Mucosa of descending colon (tissue), 3 donors: Measurements from ENCODE around the gene RAB1B. TPM values are rescaled to one million over a fixed set of nuclear protein-coding genes. Genes with fewer than 3 reads are reported as not detected.

Experiments used
- ATAC-seq: fragments of 200-7000 bp; cut with Tn5 transposase; one replicate; pipeline ENCODE4 v1.9.1; 2020; ENCODE audit warnings: mild to moderate bottlenecking, moderate library complexity
- DNase-seq, 3 donors: peaks; one replicate each; pipeline ENCODE4 v3.0.0-alpha.2; 2020
- H3K36me3 ChIP-seq: fragments of 200-600 bp; one replicate; pipeline ENCODE4 v1.8.0; 2021; ENCODE audit warnings: low read depth, mild to moderate bottlenecking
- H3K4me1 ChIP-seq: fragments of 200-600 bp; one replicate; pipeline ENCODE4 v1.8.0; 2021; ENCODE audit warnings: low read depth, mild to moderate bottlenecking
- H3K4me3 ChIP-seq: fragments of 200-600 bp; one replicate; pipeline ENCODE4 v1.8.0; 2021; ENCODE audit warnings: mild to moderate bottlenecking
- H3K9me3 ChIP-seq: fragments of 200-600 bp; one replicate; pipeline ENCODE4 v1.8.0; 2021; ENCODE audit warnings: mild to moderate bottlenecking
- CTCF ChIP-seq: fragments of 200-600 bp; IDR thresholded peaks from one replicate; pipeline ENCODE4 v1.8.0; 2022; ENCODE audit warnings: antibody characterized with exemption, mild to moderate bottlenecking
- intact Hi-C, 2 donors: fragments of 100-400 bp; cut with DNase I in 1 of 2; cut with micrococcal nuclease in 1 of 2; formaldehyde crosslinking; loops; one replicate each; pipeline versions ENCODE4 v1.11.0 to v1.11.1; 2022; cut with DNase I, micrococcal nuclease
- total RNA-seq, 3 donors: library from RNA; stranded (reverse); fragmentation: NEBNext Ultra II Directional in 2 of 3; extraction: Animal tissue kit (Norgen Biotek cat#: 25700) in 2 of 3; gene quantifications; one replicate each; pipeline versions ENCODE4 v1.2.1 to v1.2.4, GENCODE V29; 2021 to 2023
- donor health status: DM: no; HTN: no; CAD: no; lungs with moderate emphysema.
- donor health status: DM: no; HTN: no; CAD: no.
- donor health status: DM: no; HTN: yes; CAD: no.

RAB1B gene
- total RNA-seq, 3 donors from 2014 or later: 154 to 210 (median 191) TPM

GRCh38 chr11:66326261-66327111, 58.0 kb downstream of the RAB1B start:
- Histone ChIP-seq H3K4me3 (no peak overlapping the region), H3K4me1 (peaks cover 11% of the 10 kb centered on the region), H3K36me3 (no peaks in the 10 kb centered on the region), H3K9me3 (no peaks in the 10 kb centered on the region)
- intact Hi-C loops: no loop called here
- no peak for TF ChIP-seq CTCF
- ATAC-seq (peak; percentile 3), DNase-seq (peak in 2 of 3 donors; percentile 43 to 71)

Other genes starting within 250 kb of the RAB1B start
- not detected for gene CATSPER1, start 242.2 kb upstream of the RAB1B start, total RNA-seq
- gene GAL3ST3, start 219.5 kb upstream of the RAB1B start, total RNA-seq: not detected
- 100 to 1,000 TPM; 116 to 143 (median 135) TPM for gene SF3B2, start 216.3 kb upstream of the RAB1B start, total RNA-seq
- 10 to 100 TPM; 14.4 to 44.9 (median 18.9) TPM for gene PACS1, start 198.4 kb upstream of the RAB1B start, total RNA-seq
- 10 to 100 TPM in 2 of 3 donors, 1 to 10 TPM in 1; 9.4 to 45.2 (median 10.8) TPM for gene KLC2, start 10.9 kb upstream of the RAB1B start, total RNA-seq
- gene CNIH2, start 9.5 kb downstream of the RAB1B start, total RNA-seq: 1 to 10 TPM; 1.0 to 1.9 (median 1.3) TPM
- gene YIF1A, start 20.5 kb downstream of the RAB1B start, total RNA-seq: 10 to 100 TPM; 66.1 to 93.5 (median 77.9) TPM
- under 1 TPM; 0.17 to 0.38 (median 0.27) TPM for gene TMEM151A, start 23.3 kb downstream of the RAB1B start, total RNA-seq
- gene CD248, start 48.4 kb downstream of the RAB1B start, total RNA-seq: 10 to 100 TPM in 2 of 3 donors, 1 to 10 TPM in 1; 4.5 to 37.7 (median 28.5) TPM
- 10 to 100 TPM in 1 of 3 donors, 1 to 10 TPM in 2; 5.2 to 12.7 (median 9.5) TPM for gene RIN1, start 67.8 kb downstream of the RAB1B start, total RNA-seq
- 10 to 100 TPM; 35.9 to 47.6 (median 39.3) TPM for gene BRMS1, start 76.5 kb downstream of the RAB1B start, total RNA-seq
- 10 to 100 TPM; 13.4 to 34.6 (median 13.4) TPM for gene B4GAT1, start 79.0 kb downstream of the RAB1B start, total RNA-seq
- gene SLC29A2, start 103.1 kb downstream of the RAB1B start, total RNA-seq: 10 to 100 TPM; 10.3 to 22.6 (median 14.9) TPM
- gene NPAS4, start 152.4 kb downstream of the RAB1B start, total RNA-seq: 1 to 10 TPM in 1 of 3 donors, not detected in 2; 5.6 TPM
- 10 to 100 TPM; 43.7 to 64.9 (median 46.6) TPM for gene MRPL11, start 170.2 kb downstream of the RAB1B start, total RNA-seq
- gene PELI3, start 198.3 kb downstream of the RAB1B start, total RNA-seq: 10 to 100 TPM in 1 of 3 donors, 1 to 10 TPM in 2; 2.8 to 25.5 (median 3.6) TPM
- gene DPP3, start 211.8 kb downstream of the RAB1B start, total RNA-seq: 10 to 100 TPM; 37.9 to 92.2 (median 75.5) TPM
- 10 to 100 TPM; 27.7 to 49.3 (median 35.4) TPM for gene BBS1, start 242.0 kb downstream of the RAB1B start, total RNA-seq